ENCODE results near the gene MAPKAP1. TPM values are rescaled to one million over a fixed set of nuclear protein-coding genes. Genes with fewer than 3 reads are reported as not detected.
"Not testable (repeated sequence)": the region's sequence is repeated elsewhere in the genome, so short reads cannot be mapped to it uniquely, and the experiment has no call there.

The MAPKAP1 gene
- total RNA-seq, 1 donor from 2014 or later, result 29.4 TPM

DNA sequence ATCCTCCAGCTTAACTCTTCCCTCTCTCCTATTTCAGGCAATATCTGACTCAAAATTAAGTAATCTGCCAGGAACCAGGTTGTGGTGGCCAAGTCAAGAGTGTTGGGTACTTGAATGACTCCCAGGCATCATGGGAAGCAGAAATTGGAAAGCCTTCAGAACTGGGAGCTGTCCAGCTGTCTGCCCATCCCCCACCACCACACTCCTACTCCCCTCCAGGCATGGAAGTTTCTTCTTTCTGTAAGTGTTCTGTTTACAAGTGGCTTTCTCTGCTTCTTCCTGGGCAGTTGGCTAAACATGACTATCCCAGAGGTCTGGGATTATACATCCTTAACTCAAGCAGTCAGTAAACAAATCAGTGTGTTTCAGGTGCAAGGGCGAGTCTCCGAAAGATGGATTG is 25.6 kb upstream of the MAPKAP1 start:
- no peak for DNase-seq (ENCODE audit: low spot score)

DNA sequence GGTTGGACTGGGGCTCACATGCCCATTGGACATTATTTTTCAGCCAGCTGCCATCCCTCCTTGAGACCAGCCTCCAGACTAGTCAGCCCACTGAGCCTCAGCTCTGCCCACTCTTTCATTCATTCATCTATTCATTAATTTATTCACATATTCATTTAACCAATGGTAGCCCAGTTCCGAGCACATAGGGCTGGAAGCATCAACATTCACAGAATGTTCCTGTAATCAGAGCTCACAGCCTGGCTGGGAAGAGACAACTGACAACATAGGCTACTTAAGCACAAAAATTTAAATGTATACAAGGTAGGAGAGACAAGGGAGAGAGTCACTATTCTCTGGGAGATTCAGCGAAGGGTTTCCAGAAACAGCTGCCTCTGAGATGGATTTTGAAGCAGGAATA is 23.2 kb upstream of the MAPKAP1 start:
- no peak for DNase-seq (ENCODE audit: low spot score)

DNA sequence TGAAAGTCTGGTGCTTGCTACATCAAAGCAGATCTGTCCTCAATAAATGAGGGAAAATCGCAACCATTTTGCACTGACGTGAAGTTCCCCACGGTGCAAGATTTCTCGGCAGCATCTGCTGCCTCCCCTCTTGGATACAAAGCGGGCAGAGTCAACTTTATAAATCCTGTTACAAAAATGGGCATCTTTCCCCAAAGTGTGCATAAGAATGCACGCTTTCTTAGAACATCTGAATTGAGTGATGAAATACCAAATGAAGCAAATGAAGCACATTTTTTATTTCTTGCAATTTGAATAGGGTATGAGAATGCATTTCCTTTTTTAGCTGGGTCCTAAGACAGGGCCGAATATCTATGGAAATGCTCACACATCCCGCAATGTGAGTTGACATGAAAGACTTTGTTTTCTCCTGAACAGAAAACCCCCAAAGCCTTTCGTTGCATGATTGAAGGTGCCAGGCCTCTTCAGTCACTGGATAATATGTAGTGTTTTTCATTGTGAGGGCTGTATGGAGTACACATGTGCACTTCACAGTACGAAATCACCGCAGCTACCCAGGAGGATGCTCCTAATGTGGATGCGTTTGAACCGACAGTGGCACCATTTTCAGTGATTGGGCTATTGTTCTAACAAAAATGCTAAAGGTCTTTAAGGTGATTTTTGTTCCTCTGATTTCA is 19.6 kb upstream of the MAPKAP1 start:
- no peak for DNase-seq (ENCODE audit: low spot score)

DNA sequence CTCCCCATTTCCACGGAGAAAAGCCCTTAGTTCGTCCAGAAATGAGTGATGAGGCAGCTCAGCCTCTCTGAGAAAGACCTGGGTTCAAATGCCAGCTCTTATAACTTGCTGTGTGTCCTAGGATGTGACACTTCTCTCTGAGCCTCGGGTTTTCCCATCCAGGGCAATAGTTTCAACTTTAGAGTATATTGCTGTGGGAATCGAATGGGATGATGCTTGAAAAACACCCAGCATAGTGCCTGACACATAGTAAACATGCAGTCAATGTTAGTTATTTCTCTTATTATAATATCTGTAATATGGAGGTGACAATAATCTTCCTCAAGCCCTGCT is 430 bp upstream of the MAPKAP1 start:
- DNase-seq (ENCODE audit: low spot score), result no peak

DNA sequence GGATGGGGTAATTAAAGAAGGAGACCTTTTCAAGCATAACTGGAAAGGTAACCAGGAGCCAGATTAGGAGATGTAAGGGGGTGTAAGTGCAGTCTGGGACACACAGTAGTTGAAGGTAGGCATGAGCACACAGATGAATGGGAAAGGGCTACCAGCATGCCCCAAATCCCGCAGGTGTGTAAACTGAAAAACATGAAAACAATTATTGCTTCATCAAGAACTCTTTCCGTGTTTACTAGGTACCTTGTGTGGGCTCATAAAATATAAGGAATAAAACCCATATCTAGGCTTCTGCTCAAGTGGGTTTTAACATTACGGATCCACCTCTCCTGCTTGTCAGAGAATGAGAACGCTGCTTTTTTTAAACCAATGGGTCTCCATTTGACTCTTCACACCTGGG is 1.1 kb downstream of the MAPKAP1 start:
- DNase-seq (ENCODE audit: low spot score), result no peak

DNA sequence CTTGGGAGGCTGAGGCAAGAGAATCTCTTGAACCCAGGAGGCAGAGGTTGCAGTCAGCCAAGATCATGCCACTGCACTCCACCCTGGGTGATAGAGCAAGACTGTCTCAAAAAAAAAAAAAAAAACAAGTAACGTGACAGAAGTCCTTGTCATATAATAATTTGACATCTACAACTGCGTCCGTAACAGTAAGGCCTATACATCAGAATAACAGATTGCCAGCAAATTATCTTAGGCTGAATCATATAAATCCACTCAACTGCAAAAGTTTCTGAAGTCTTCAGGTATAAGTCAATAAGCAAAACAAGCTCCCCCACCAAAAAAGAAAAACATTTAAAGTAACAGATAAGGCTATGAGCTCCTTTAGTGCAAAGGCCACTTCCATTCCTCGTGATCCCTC is 3.3 kb downstream of the MAPKAP1 start:
- no peak for DNase-seq (ENCODE audit: low spot score)

DNA sequence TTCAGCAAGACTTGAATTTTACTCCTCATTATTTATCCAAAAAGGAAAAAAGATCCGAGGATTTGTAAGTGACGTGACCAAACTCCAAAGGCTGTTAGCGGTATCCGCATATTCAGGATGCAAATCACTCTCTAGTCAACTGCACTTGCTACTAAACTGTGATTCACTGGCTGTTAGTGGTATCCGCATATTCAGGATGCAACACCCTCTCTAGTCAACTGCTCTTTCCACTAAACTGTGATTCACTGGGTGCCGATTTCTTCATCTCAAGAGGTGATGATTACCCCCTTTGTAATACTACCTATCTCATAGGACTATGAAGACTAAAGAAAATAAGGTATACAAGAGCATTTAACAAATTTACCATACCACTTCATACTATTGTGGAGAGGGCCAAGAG is 5.7 kb downstream of the MAPKAP1 start:
- no peak for DNase-seq (ENCODE audit: low spot score)

DNA sequence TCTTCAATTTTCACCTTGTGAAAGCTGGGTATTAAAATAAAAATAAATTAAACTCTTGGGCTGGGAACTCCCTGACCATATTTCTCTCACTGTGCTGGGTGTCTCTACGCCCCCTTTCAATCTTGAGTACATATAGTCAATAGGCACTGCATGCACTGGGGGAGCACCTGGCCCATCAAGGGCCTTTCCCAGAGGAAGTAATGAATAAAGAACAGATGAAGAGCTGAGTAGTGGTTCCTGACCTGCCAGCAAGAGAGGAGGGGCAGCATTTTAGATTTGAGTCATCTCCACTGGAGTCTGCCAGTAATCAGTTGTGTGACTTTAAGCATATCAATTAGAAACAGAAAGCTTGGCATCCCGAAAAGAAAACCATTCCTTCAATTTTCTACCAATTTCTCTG is 6.2 kb downstream of the MAPKAP1 start:
- no peak for DNase-seq (ENCODE audit: low spot score)

DNA sequence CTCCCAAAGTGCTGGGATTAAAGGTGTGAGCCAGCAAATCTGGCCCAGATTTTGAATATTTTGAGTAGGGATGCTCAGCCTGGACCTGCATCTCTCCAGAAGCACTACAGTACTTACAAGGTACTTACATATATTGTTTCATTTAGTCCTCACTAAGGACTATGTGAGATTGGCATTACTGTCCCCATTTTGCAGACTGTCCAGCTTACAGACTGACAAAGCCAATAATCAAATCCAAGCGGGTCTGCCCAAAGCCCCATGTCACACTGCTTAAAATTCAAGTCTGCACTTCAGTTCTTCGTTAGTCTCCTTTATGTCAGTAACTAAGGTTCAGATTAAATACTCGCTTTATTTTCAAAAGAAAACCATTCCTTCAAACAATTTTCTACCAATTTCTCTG is 7.1 kb downstream of the MAPKAP1 start:
- DNase-seq (ENCODE audit: low spot score), result no peak

DNA sequence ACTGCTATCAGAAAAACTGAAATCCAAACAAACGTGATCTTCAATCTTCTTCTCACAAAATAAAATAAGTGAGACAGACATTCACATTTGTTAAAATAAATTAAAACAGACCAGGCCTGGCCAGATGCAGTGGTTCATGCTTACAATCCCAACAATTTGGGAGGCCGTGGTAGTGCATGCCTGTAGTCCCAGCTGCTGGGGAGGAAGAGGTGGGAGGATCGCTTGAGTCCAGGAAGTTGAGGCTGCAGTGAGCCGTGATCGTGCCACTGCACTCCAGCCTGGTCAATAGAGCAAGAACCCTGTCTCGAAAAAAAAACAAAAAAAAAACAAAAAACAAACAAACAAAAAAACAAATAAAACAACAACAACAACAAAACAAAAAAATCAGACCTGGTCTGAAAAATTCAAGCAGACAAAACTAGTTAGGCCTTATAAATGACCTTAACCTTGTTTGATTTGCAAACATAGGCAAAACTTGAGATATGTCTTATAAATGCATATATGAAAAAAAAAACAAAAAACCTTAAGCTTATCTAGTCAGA is 10.8 kb downstream of the MAPKAP1 start:
- DNase-seq (ENCODE audit: low spot score), result no peak

DNA sequence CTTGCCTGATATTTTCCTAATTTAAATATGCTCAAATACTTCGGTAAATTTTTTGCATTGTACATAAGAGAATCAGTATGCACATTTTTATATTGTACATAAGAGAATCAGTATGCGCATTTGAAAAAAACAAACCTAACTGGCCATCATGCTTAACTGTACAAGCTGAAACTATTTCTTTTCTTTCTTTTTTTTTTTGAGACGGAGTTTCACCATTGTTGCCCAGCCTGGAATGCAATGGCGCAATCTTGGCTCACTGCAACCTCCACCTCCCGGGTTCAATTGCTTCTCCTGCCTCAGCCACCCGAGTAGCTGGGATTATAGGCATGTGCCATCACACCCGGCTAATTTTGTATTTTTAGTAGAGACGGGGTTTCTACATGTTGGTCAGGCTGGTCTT is 11.5 kb downstream of the MAPKAP1 start:
- DNase-seq (ENCODE audit: low spot score), result not testable (repeated sequence)

DNA sequence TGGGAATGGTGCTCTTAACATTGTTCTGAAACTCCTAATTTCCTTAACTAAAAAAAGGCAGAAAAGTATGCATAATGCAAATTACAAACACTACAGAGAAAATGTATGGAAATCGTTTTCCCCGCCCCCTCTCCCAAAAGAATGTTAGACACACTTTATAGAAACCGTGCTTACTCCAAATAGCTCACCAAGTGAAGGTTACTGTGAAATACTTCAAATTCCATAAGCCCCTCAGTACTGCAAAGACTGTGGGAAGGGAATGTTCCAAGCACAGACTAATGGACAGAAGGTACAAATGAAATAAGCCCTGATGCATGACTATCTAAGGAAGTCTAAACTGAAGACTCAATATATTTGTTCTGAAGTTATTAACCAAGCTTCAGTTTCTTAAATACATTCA is 12.5 kb downstream of the MAPKAP1 start:
- no peak for DNase-seq (ENCODE audit: low spot score)

DNA sequence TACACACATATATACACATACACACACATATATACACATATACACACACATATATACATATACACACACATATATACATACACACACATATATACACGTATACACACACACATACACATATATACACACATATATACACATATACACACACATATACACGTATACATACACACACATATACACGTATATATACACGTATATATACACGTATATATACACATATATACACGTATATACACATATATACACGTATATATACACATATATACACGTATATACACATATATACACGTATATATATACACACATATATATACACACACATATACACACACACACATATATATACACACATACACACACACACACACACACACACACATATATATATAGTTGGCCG is 13.5 kb downstream of the MAPKAP1 start:
- DNase-seq (ENCODE audit: low spot score), result not testable (repeated sequence)

DNA sequence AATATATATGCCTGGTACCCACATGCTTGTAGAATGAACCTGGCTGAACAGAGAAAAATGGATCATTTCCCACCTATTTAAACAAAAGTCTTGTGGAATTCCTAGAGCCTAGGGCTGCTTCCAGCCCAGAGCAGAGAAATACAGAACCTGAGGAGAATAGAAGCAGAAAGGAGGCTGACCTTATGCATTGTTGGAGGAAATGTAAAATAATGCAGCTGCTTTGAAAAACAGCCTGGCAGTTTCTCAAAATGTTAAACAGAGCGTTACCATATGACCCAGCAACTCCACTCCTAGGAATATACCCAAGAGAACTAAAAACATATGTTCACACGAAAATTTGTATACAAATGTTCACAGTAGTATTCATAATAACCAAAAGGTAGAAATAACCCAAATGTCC is 15.1 kb downstream of the MAPKAP1 start:
- DNase-seq (ENCODE audit: low spot score), result no peak

DNA sequence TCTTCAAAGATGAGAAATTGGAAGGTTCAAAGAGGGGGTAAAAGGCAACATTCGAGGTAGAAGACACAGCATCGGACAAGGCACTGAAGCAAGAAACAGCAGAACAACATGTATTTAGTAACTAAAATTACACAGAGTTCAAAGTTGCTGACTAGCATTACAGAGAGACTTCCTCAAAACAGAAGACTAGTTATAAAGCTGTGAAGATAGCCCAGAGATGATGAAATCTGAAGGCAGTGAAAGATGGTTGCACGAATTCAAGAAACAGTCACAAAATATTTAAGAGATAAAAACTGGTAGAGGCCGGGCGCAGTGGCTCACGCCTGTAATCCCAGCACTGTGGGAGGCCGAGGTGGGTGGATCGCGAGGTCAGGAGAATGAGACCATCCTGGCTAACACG is 16.3 kb downstream of the MAPKAP1 start:
- DNase-seq (ENCODE audit: low spot score), result no peak

DNA sequence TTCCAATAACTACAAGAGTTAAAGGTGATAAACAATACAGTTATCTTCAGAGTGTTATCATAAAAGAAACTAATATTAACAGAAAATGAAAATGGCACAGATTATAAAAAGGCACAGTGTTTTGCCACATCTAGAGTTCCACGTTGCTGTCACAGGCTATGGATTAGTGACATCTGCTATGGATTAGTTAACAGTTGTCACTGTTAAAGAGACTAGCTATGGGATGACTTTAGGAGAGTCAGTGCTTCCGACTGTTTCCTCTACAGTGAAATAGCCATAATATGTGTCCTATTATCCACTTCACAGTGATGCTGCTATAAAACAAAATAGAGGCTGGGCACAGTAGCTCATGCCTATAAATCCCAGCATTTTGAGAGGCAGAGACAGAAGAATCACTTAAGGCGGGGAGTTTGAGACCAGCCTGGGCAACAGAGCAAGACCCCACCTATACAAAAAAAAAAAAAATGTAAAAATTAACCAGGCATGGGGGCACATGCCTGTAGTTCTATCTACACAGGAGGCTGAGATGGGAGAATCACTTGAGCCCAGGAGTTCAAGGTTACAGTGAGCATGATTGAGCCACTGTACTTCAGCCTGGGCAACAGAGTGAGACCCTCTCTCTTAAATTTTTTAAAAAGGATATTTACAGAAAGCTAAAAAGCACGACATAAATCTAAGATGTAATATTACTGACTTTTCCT is 19.7 kb downstream of the MAPKAP1 start:
- DNase-seq (ENCODE audit: low spot score), result no peak

DNA sequence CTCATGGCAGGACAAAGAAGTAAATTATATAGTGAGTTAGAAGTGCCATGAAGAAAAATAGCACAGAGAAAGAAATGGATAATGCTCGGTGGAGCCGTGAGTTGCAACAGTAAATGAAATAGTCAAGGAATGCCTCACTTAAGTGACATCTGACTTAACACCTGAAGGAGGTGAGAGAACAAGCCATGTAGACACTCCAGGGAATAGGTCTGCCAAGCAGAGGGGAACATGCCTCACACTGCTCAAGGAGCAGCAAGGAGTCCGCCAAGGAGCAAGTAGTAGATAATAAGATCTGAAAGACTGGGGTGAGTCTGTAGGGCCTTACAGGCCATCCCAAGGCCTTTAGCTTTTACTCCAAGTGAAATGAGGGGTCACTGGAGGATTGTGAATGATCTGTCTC is 21.8 kb downstream of the MAPKAP1 start:
- no peak for DNase-seq (ENCODE audit: low spot score)

DNA sequence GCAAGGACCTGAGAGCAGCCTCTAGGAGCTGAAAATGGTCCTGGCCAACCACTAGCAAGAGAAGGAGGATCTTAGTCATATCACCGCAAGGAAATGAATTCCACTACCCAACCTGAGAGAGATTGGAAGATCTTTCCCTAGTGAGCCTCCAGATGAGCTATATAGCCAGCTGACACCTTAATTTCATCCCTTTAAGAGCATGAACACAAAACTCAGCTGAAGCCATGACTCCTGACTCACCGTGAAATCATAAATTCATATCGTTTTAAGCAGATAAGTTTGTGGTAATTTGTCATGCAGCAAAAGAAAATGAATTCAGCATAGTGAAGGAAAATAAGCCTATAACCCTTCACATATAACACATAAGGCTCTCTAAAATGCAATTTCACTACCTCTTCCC is 23.5 kb downstream of the MAPKAP1 start:
- DNase-seq (ENCODE audit: low spot score), result no peak

DNA sequence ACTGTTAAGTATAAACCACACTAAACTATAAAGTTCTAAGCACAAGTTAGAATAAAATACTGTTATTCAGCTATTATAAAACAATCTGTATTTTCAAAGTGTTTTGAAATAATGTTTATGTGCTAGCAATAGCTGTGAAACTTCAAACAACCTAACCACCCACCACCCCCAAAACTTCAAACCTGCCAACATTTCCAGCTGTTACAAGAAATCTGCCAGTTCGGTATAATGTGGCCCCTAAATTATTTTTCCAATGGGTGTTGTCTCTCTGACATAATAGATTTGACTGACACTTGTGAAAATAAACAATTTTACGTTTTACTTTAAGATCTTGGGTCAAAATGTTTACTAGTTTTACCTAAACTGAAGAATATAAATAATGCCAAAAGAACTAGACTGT is 24.7 kb downstream of the MAPKAP1 start:
- DNase-seq (ENCODE audit: low spot score), result no peak

DNA sequence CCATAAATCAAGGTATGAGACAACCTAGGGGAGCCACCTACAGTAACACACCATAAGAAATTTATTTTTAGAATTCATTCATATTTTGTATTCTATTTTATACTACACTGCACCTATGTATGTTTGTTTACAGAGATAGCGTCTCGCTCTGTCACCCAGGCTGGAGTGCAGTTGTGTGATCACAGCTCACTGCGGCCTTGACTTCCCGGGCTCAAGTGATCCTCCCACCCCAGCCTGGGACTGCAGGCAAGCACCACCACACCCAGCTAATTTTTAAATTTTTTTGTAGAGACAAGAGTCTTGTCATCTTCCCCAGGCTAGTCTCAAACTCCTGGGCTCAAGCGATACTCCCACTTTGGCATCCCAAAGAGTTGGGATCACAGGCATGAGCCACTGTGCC is 25.4 kb downstream of the MAPKAP1 start:
- DNase-seq (ENCODE audit: low spot score), result no peak

DNA sequence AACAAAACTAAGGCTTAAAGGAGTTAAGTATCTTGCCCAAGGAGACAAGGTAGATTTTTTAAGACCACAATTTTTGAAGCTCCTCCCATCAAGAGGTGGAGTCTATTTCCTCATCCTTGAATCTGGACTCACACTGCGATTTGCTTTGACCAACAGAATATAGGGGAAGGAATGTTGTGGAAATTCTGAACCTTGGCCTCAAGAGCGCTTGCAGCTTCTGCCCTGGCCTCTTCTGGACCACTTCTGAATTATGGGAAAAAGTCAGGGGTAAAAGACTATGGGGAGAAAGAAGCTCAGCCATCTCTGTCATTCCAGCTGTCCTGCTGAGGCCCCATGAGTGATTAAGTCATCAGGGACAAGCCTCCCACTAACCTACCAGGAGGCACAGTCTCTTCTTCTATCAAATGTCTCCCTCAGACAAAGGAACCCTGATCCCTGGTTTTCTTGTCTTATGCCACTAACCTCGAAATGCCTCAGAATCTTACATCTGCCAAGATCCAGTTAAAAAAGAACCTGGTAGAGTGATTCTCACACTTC is 25.9 kb downstream of the MAPKAP1 start:
- DNase-seq (ENCODE audit: low spot score), result no peak

DNA sequence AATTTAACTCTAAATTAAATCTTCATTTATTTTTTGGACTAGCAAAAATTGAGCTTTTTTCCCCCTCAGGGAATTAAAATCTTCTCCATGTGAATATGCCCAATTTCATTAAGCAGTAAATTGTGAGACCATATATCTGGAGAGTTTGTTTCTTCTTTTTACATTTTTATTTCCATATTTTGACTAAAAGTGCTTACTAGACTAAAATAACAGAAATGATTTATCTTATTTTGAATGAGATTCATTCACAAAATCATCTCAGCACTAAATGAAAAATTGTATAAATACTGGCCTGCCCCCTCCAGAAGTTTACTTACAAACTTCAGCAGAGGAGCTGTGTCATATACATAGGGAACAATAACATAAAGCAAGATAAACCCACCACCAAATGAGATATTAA is 26.6 kb downstream of the MAPKAP1 start:
- DNase-seq (ENCODE audit: low spot score), result no peak

DNA sequence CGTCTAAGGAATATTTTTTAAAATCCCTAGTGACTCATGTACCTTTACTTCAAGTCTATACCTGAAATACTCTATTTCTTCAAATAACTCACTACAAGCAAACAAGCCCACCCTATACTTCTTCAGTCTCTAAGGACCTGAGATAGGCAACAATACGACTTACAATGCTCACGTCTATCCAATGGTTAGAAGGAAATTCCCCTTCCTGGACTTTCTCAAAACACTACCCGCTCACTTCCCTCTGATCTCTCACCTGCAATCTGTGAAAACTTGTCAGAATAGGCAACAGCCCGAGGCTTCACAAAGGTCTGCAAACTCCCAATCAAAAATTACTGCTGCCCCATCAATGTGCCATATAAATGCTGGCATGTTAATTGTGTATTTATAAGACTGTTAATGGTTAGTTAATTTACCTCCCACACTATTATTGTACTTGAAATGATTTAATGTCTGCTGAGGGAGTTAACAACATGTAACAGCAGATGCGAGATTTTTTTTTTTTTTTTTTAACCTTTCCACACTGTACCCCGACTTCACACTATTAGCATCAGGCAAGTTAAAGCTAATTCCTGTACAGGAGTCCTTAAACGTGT is 27.3 kb downstream of the MAPKAP1 start:
- DNase-seq (ENCODE audit: low spot score), result no peak
